Measurements from ENCODE around the gene NREP. TPM values are rescaled to one million over a fixed set of nuclear protein-coding genes. Genes with fewer than 3 reads are reported as not detected.

The NREP gene
- total RNA-seq, 3 donors from 2014 or later = 3.9 to 9.8 (median 9.1) TPM

DNA sequence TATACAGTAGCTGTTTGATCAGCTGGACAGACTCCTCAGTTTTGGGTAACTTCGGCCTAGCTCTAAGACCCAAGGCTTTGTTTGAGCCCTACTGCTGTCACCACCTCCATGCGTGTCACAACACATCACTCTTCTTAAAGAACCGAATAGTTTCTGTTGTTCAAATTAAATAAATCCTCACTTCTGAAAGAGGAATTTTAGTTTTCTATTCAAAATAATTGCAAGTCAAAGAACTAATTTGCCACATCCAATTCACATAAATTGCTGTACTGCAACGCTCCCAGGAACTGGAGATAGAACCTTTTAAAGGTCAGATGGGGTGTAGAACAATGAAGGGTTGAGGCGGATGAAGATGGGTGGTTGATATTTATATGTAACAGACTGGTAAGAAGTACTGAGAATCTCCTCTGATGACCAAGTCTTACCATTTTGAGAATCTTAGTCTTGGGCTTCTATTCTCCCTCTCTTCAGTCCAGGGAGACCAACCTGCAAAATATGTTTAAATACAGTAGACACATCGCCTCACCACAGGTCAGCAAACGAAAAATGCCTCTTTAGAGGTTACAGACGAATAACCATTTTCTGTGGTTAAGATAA, 1.6 kb downstream of the NREP start:
- Histone ChIP-seq H3K36me3 (no peaks in the 10 kb centered on the region), H3K27me3 (no peaks in the 10 kb centered on the region), H3K4me1 (peaks cover 0 to 3% of the 10 kb centered on the region in 2 donors), H3K27ac (no peak overlapping the region), H3K4me3 (peak overlapping the region in 2 of 3 donors; percentile 60 to 84), H3K9me3 (no peaks in the 10 kb centered on the region)
- intact Hi-C loops (cut with DNase I; ENCODE audit: low total_unique reads) = no loop called here
- TF ChIP-seq POLR2AphosphoS5 (IDR thresholded peaks at IDR 0.05) (no peak), POLR2A (IDR thresholded peaks at IDR 0.05) (no peak)
- TF ChIP-seq, protein P1, sequence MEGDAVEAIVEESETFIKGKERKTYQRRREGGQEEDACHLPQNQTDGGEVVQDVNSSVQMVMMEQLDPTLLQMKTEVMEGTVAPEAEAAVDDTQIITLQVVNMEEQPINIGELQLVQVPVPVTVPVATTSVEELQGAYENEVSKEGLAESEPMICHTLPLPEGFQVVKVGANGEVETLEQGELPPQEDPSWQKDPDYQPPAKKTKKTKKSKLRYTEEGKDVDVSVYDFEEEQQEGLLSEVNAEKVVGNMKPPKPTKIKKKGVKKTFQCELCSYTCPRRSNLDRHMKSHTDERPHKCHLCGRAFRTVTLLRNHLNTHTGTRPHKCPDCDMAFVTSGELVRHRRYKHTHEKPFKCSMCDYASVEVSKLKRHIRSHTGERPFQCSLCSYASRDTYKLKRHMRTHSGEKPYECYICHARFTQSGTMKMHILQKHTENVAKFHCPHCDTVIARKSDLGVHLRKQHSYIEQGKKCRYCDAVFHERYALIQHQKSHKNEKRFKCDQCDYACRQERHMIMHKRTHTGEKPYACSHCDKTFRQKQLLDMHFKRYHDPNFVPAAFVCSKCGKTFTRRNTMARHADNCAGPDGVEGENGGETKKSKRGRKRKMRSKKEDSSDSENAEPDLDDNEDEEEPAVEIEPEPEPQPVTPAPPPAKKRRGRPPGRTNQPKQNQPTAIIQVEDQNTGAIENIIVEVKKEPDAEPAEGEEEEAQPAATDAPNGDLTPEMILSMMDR (IDR thresholded peaks at IDR 0.05) = no peak
- no peak for DNase-seq (ENCODE audit: low spot score in 2 of 2)

DNA sequence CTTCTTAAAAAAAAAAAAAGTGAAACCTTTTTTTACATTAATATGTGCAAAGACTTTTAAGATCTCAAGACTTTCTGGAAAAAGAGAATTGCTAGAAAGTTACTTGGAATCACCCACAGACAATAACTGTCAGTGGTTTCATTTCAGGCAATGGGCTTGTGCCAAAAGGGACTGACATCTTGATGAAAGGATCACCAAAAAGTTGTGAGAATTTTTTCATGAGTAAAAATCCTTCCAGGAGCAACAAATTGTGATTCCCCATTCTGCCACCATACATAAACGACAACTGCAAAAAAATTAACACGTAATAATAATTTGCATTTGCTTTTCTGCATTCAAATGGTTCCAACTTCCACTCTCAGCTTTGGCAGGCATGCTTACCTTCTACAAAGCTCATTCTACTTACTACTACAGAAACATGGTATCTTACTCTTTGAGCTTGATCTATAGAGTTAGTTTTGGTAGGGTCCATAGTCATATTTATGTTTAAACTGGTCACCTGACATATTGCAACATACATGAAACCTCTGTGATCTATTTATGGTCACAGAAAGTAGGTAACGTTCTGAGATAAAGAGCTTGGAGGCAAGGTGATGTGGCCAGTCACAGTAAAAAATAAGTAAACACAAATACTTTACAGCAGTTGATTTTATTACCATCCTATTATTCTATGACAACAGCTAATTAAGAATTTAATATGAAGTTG, 3.0 kb downstream of the NREP start:
- H3K4me3 ChIP-seq = no peak overlapping the region
- H3K4me1 ChIP-seq = peaks cover 0 to 3% of the 10 kb centered on the region in 2 donors
- TF ChIP-seq POLR2A (IDR thresholded peaks at IDR 0.05) (no peak), POLR2AphosphoS5 (IDR thresholded peaks at IDR 0.05) (no peak)
- TF ChIP-seq, protein P1 (IDR thresholded peaks at IDR 0.05) = no peak
- H3K27me3 ChIP-seq = no peaks in the 10 kb centered on the region
- H3K36me3 ChIP-seq = no peaks in the 10 kb centered on the region
- H3K9me3 ChIP-seq = no peaks in the 10 kb centered on the region
- DNase-seq (ENCODE audit: low spot score in 2 of 2) = no peak
- intact Hi-C loops (cut with DNase I; ENCODE audit: low total_unique reads) = no loop called here
- no peak overlapping the region for H3K27ac ChIP-seq

DNA sequence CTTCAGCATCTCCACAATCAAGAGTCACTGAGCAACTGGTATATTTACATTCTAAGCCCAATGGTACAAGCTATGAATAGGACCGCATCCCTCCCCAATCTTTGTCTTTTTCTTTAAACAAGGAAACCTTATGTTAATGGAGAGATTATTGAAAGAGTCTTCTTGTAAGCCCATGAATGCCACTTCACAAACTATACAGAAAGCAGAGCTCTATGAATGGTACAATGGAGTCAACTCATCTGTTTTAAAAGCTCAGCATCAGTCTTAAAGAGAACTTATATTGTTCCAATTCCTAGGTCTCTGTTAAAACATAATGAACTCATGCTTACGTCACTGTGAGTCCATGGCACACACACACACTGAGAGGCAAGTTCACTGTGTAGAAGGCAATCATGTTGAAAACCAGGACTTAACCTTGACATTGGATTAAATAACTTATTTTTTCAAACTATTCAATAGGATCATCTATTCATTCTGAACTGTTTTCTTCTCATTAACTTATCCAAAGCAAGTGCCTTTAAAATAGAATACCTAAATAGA, 4.5 kb downstream of the NREP start:
- TF ChIP-seq POLR2AphosphoS5 (IDR thresholded peaks at IDR 0.05) (no peak), POLR2A (IDR thresholded peaks at IDR 0.05) (no peak)
- TF ChIP-seq, protein P1 (IDR thresholded peaks at IDR 0.05) = no peak
- intact Hi-C loops (cut with DNase I; ENCODE audit: low total_unique reads) = no loop called here
- no peak for DNase-seq (ENCODE audit: low spot score in 2 of 2)
- no peak overlapping the region for H3K4me3 ChIP-seq
- no peak overlapping the region for H3K27ac ChIP-seq
- H3K4me1 ChIP-seq = no peaks in the 10 kb centered on the region
- H3K27me3 ChIP-seq = no peaks in the 10 kb centered on the region
- H3K36me3 ChIP-seq = no peaks in the 10 kb centered on the region
- H3K9me3 ChIP-seq = no peaks in the 10 kb centered on the region

DNA sequence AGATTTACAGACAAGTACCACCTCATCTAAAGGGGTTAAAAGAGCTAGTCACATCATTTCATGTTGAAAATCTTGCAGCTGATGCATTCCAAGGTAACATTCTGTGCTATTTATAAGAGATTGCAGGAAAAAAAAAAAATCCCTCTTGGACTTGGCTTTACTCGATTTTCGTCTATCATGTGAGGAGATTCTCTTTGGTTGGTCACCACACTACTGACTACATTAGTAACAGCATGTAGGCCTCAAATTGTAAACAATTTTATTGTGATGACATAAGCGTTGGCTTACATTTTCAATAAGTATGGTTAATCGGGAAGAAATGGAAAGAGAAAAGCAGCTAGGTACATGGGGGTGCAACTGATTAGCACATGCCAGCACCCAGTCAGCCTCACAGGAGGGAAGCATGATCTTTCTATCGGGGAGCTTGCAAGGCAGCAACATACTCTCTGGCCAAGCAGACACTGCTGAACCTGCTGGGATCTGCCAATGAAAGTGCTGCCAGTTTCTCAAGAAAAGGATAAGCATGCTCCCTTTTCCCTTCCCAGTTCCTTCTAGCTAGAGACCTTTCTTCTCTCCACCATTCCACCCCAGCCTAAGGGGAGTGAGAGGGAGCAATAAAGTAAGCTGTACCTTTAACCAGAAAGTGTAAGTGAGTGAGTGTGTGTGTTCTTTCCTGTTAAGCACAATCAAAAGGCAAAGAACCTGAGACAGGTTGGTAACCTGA, 7.5 kb downstream of the NREP start:
- intact Hi-C loops (cut with DNase I; ENCODE audit: low total_unique reads) = no loop called here
- no peaks in the 10 kb centered on the region for H3K9me3 ChIP-seq
- no peaks in the 10 kb centered on the region for H3K36me3 ChIP-seq
- DNase-seq (ENCODE audit: low spot score in 2 of 2) = no peak
- H3K4me1 ChIP-seq = no peaks in the 10 kb centered on the region
- no peak overlapping the region for H3K4me3 ChIP-seq
- TF ChIP-seq POLR2AphosphoS5 (IDR thresholded peaks at IDR 0.05) (no peak), POLR2A (IDR thresholded peaks at IDR 0.05) (no peak)
- TF ChIP-seq, protein P1 (IDR thresholded peaks at IDR 0.05) = no peak
- H3K27me3 ChIP-seq = no peaks in the 10 kb centered on the region
- H3K27ac ChIP-seq = no peak overlapping the region

Measured in breast epithelium (tissue), 4 donors.